ENCODE results near the gene RAX2.
"Not testable (repeated sequence)": the region's sequence is repeated elsewhere in the genome, so short reads cannot be mapped to it uniquely, and the experiment has no call there.

RAX2 gene

GRCh38 chr19:3771906-3772455, at the start of gene RAX2:
Gene RAX2, minus strand, starts transcription at chr19:3772228. Its CDS starts 486 bp downstream, at chr19:3771742.
- H3K9me3 ChIP-seq (ENCODE audit: control insufficient read depth, low read length): no peaks in the 10 kb centered on the region
- H3K4me1 ChIP-seq (ENCODE audit: control insufficient read depth, insufficient read depth, low read length): no peaks in the 10 kb centered on the region

GRCh38 chr19:3821156-3821555, 49.1 kb upstream of the RAX2 start:
- Histone ChIP-seq H3K4me1 (ENCODE audit: control insufficient read depth, insufficient read depth, low read length) (peaks cover 7% of the 10 kb centered on the region), H3K9ac (ENCODE audit: low read length) (no peak overlapping the region), H3K27me3 (replicated peaks; ENCODE audit: control insufficient read depth, insufficient read depth, low read length) (peaks cover 39% of the 10 kb centered on the region), H3K4me3 (ENCODE audit: low read length) (no peak overlapping the region), H3K36me3 (ENCODE audit: control insufficient read depth, insufficient read depth, low read length, severe bottlenecking) (no peaks in the 10 kb centered on the region), H3K9me3 (ENCODE audit: control insufficient read depth, low read length) (no peaks in the 10 kb centered on the region)
- no peak for DNase-seq (ENCODE audit: low read depth)

More at GRCh38 chr19:3771906-3772455, at the start of gene RAX2:
- no peak for DNase-seq (ENCODE audit: low read depth)
- Histone ChIP-seq H3K4me3 (ENCODE audit: low read length) (no peak within 1 kb of the TSS), H3K36me3 (ENCODE audit: control insufficient read depth, insufficient read depth, low read length, severe bottlenecking) (peaks cover 7% of the 10 kb centered on the region), H3K27me3 (replicated peaks; ENCODE audit: control insufficient read depth, insufficient read depth, low read length) (peaks cover 16% of the 10 kb centered on the region), H3K9ac (ENCODE audit: low read length) (no peak within 1 kb of the TSS)

DNA sequence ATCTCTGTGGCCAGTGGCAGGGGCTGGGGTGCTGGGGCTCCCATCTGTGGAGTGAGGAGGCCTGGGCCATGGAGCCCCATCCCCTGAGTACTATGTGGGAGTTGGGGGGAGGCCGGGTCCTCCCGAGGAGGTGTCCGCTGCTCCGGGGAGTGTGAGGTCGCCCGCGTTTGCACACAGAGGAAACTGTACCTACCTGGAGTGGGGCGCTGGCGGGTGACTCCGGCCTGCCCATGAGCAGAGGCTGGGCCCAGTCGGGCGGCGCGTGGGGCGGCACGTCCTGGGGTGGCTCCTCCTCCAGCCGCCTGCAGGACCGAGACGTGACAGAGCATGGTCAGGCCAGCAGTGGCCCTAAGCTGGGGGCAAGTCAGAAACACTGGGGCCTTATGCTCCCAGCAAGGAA, 48.0 kb upstream of the RAX2 start:
- DNase-seq (ENCODE audit: low read depth): no peak

GRCh38 chr19:3818918-3819317, 46.9 kb upstream of the RAX2 start:
- Histone ChIP-seq H3K9ac (ENCODE audit: low read length) (no peak overlapping the region), H3K4me1 (ENCODE audit: control insufficient read depth, insufficient read depth, low read length) (peaks cover 7% of the 10 kb centered on the region), H3K36me3 (ENCODE audit: control insufficient read depth, insufficient read depth, low read length, severe bottlenecking) (no peaks in the 10 kb centered on the region), H3K27me3 (replicated peaks; ENCODE audit: control insufficient read depth, insufficient read depth, low read length) (peaks cover 28% of the 10 kb centered on the region), H3K9me3 (ENCODE audit: control insufficient read depth, low read length) (no peaks in the 10 kb centered on the region), H3K4me3 (ENCODE audit: low read length) (peak overlapping the region; percentile 43)
- no peak for DNase-seq (ENCODE audit: low read depth)

More for the DNA sequence above, 48.0 kb upstream of the RAX2 start:
- Histone ChIP-seq H3K9me3 (ENCODE audit: control insufficient read depth, low read length) (no peaks in the 10 kb centered on the region), H3K9ac (ENCODE audit: low read length) (no peak overlapping the region), H3K27me3 (replicated peaks; ENCODE audit: control insufficient read depth, insufficient read depth, low read length) (peaks cover 28% of the 10 kb centered on the region), H3K36me3 (ENCODE audit: control insufficient read depth, insufficient read depth, low read length, severe bottlenecking) (no peaks in the 10 kb centered on the region), H3K4me3 (ENCODE audit: low read length) (no peak overlapping the region), H3K4me1 (ENCODE audit: control insufficient read depth, insufficient read depth, low read length) (peaks cover 7% of the 10 kb centered on the region)

DNA sequence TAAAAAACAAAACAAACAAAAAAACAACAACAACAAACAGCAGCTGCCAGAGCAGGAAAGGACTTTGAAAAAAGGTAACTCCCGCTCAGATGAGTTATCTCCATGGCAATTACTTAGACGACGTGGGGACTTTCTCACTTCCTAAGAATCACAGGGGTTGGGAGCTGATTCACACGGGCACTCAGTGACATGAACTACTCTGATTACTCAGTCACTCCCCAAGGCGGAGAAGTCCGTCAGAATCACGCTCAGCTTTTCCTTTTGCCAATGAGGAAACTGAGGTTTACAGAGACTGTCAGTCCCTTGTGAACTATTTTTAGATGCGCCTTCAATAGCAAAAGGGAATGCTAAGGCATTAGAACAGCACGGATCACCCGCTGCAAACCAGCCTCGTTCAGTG, 46.4 kb upstream of the RAX2 start:
- peaks cover 7% of the 10 kb centered on the region for H3K4me1 ChIP-seq (ENCODE audit: control insufficient read depth, insufficient read depth, low read length)
- H3K36me3 ChIP-seq (ENCODE audit: control insufficient read depth, insufficient read depth, low read length, severe bottlenecking): no peaks in the 10 kb centered on the region
- H3K4me3 ChIP-seq (ENCODE audit: low read length): peak overlapping the region; percentile 43
- no peaks in the 10 kb centered on the region for H3K9me3 ChIP-seq (ENCODE audit: control insufficient read depth, low read length)
- no peak overlapping the region for H3K9ac ChIP-seq (ENCODE audit: low read length)
- DNase-seq (ENCODE audit: low read depth): peak; percentile 13
- H3K27me3 ChIP-seq (replicated peaks; ENCODE audit: control insufficient read depth, insufficient read depth, low read length): peaks cover 24% of the 10 kb centered on the region

DNA sequence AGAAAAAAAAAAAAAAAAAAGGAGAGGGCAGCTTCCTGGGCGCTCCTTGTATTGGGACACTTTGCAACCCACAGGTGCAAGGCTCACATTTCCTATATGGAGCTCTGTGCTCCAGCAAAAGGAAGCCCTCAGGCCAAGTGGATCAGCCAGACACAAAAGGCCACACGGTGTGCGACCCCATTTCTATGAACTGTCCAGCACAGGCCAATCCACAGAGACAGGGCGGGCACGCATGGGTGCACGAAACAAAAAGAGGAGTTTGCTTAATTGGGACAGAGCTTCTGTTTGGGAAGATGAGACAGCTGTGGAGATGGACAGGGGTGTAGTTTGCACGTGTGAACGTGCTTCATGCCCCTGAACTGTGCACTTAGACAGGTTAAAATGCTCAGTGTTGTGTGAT, 45.7 kb upstream of the RAX2 start:
- no peak overlapping the region for H3K9ac ChIP-seq (ENCODE audit: low read length)
- H3K27me3 ChIP-seq (replicated peaks; ENCODE audit: control insufficient read depth, insufficient read depth, low read length): peaks cover 22% of the 10 kb centered on the region
- no peaks in the 10 kb centered on the region for H3K36me3 ChIP-seq (ENCODE audit: control insufficient read depth, insufficient read depth, low read length, severe bottlenecking)
- H3K9me3 ChIP-seq (ENCODE audit: control insufficient read depth, low read length): no peaks in the 10 kb centered on the region
- no peak overlapping the region for H3K4me3 ChIP-seq (ENCODE audit: low read length)
- peaks cover 7% of the 10 kb centered on the region for H3K4me1 ChIP-seq (ENCODE audit: control insufficient read depth, insufficient read depth, low read length)
- no peak for DNase-seq (ENCODE audit: low read depth)

DNA sequence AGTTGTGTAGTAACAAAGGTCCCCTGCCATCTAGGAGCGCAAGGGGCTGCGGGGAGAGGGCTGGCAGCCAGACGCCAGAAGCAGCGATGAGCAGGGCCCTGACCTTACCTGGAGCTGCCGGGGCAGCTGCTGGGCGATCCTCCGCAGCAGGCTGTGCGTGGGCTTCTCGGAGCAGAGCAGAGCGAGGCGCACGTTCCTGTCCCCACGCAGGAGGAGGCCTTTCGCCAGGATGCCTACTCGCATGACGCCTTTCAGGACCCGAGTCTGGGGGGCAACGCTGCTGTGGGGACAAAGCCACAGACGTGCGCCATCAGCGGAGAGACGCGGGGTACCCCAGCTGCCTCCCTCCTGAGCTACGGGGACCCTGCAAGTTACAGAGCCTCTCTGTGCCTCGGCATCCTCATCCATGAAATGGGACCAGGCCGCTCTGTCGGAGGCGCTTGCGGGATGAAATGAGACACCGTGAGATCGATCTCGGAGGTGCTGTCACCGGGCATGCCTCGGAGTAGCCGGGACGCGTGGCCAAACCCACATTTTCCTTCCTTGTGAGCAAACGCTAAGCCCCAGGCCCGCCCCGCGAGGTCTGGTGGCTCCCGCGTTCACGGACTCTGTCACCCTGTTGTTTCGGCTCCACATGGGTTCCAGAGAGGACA, 44.7 kb upstream of the RAX2 start:
- peaks cover 7% of the 10 kb centered on the region for H3K4me1 ChIP-seq (ENCODE audit: control insufficient read depth, insufficient read depth, low read length)
- peaks cover 19% of the 10 kb centered on the region for H3K27me3 ChIP-seq (replicated peaks; ENCODE audit: control insufficient read depth, insufficient read depth, low read length)
- no peaks in the 10 kb centered on the region for H3K36me3 ChIP-seq (ENCODE audit: control insufficient read depth, insufficient read depth, low read length, severe bottlenecking)
- no peak for DNase-seq (ENCODE audit: low read depth)
- no peak overlapping the region for H3K9ac ChIP-seq (ENCODE audit: low read length)
- H3K4me3 ChIP-seq (ENCODE audit: low read length): no peak overlapping the region
- H3K9me3 ChIP-seq (ENCODE audit: control insufficient read depth, low read length): no peaks in the 10 kb centered on the region

GRCh38 chr19:3816148-3816547, 44.1 kb upstream of the RAX2 start:
- peaks cover 19% of the 10 kb centered on the region for H3K27me3 ChIP-seq (replicated peaks; ENCODE audit: control insufficient read depth, insufficient read depth, low read length)
- H3K9me3 ChIP-seq (ENCODE audit: control insufficient read depth, low read length); H3K4me3 ChIP-seq (ENCODE audit: low read length); DNase-seq (ENCODE audit: low read depth); H3K4me1 ChIP-seq (ENCODE audit: control insufficient read depth, insufficient read depth, low read length); H3K36me3 ChIP-seq (ENCODE audit: control insufficient read depth, insufficient read depth, low read length, severe bottlenecking); H3K9ac ChIP-seq (ENCODE audit: low read length): not testable (repeated sequence)

DNA sequence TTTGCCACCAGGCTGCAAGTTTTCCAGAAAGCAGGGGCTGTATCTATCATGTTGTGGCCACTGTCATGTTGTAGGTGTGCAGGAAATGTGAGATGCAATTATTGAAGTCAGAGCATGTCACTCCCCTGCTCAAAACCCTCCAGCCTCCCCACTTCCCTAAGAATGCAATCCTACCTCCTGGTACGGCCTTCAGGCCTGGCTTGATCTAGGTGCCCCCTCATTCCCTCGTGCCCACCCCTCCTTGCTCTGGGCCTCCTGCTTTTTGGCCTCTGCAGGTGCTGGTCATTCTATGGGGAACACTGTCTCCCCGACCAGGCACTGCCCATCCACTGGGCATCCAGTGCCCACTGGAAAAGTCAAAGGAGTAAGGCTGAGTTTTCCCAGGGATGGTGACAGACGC, 42.6 kb upstream of the RAX2 start:
- no peak overlapping the region for H3K9ac ChIP-seq (ENCODE audit: low read length)
- no peak for DNase-seq (ENCODE audit: low read depth)
- H3K36me3 ChIP-seq (ENCODE audit: control insufficient read depth, insufficient read depth, low read length, severe bottlenecking): no peaks in the 10 kb centered on the region
- H3K27me3 ChIP-seq (replicated peaks; ENCODE audit: control insufficient read depth, insufficient read depth, low read length): peaks cover 28% of the 10 kb centered on the region
- no peaks in the 10 kb centered on the region for H3K9me3 ChIP-seq (ENCODE audit: control insufficient read depth, low read length)
- H3K4me3 ChIP-seq (ENCODE audit: low read length): no peak overlapping the region
- peaks cover 7% of the 10 kb centered on the region for H3K4me1 ChIP-seq (ENCODE audit: control insufficient read depth, insufficient read depth, low read length)

- no peak overlapping the region for H3K9ac ChIP-seq (ENCODE audit: low read length)
- H3K27me3 ChIP-seq (replicated peaks; ENCODE audit: control insufficient read depth, insufficient read depth, low read length): peaks cover 31% of the 10 kb centered on the region
- no peak for DNase-seq (ENCODE audit: low read depth)
- H3K4me3 ChIP-seq (ENCODE audit: low read length): no peak overlapping the region
- H3K9me3 ChIP-seq (ENCODE audit: control insufficient read depth, low read length): no peaks in the 10 kb centered on the region
- peaks cover 6% of the 10 kb centered on the region for H3K4me1 ChIP-seq (ENCODE audit: control insufficient read depth, insufficient read depth, low read length)
- H3K36me3 ChIP-seq (ENCODE audit: control insufficient read depth, insufficient read depth, low read length, severe bottlenecking): no peaks in the 10 kb centered on the region
These were observed 41.7 kb upstream of the RAX2 start for GRCh38 chr19:3813473-3814392.

DNA sequence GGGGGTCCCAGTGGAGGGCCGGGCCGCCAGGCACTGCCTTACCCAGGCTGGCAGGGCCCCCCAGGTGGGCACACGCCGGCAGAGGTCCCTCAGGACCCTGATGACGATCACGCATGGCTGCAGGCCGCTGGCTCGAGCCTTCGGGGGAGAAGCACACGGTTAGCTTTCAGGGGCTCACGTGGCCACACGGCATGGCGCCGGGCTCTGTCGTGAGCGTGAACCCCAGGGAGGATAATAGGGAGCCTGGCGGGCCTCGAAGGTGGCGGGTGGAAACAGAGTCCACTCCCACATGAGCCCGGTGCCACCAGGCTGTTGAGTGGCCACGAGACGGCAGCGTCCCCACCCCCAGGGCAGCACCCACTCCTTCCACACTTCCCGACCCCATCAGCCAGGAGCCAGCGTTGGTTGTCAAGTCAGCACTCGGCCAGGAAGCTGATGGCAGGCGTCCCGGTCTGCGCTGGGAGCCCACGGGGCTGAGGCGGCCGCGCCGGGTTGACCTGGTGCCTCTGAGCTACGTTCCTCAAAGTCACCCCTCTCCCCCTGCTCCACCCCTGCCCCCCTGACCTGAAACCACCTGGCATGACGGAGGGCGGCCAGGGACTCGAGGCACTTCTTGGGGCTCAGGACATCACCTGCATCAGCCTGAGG, 38.8 kb upstream of the RAX2 start:
- Histone ChIP-seq H3K9ac (ENCODE audit: low read length) (no peak overlapping the region), H3K27me3 (replicated peaks; ENCODE audit: control insufficient read depth, insufficient read depth, low read length) (peaks cover 25% of the 10 kb centered on the region), H3K4me3 (ENCODE audit: low read length) (no peak overlapping the region), H3K36me3 (ENCODE audit: control insufficient read depth, insufficient read depth, low read length, severe bottlenecking) (no peaks in the 10 kb centered on the region), H3K4me1 (ENCODE audit: control insufficient read depth, insufficient read depth, low read length) (no peaks in the 10 kb centered on the region), H3K9me3 (ENCODE audit: control insufficient read depth, low read length) (no peaks in the 10 kb centered on the region)
- DNase-seq (ENCODE audit: low read depth): no peak

Measured in adipocyte (in vitro differentiated cells).